DMS79 treated with DMSO at 0.1 percent for 48 hours (cell line): ENCODE measurements around the gene NUDT17.
A peak's percentile ranks its signal among the peaks of the same experiment; 100 is the strongest.
"Not testable (repeated sequence)": the region's sequence is repeated elsewhere in the genome, so short reads cannot be mapped to it uniquely, and the experiment has no call there.

Experiments used
- DNase-seq: peaks from one replicate; lab custom pipeline; 2025; lab: John Stamatoyannopoulos, UW

Gene NUDT17, protein sequence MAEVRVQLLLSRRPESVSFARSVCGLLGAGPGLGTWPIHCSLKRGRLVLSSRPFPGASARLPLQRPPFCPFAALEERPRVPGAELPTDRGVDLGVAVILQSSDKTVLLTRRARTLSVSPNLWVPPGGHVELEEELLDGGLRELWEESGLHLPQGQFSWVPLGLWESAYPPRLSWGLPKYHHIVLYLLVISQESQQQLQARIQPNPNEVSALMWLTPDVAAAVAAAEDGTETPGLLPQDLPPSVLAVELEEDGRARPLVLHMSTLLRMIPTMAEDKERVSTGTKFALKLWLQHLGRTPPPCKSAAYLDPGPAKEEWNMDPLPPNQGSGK

DNA sequence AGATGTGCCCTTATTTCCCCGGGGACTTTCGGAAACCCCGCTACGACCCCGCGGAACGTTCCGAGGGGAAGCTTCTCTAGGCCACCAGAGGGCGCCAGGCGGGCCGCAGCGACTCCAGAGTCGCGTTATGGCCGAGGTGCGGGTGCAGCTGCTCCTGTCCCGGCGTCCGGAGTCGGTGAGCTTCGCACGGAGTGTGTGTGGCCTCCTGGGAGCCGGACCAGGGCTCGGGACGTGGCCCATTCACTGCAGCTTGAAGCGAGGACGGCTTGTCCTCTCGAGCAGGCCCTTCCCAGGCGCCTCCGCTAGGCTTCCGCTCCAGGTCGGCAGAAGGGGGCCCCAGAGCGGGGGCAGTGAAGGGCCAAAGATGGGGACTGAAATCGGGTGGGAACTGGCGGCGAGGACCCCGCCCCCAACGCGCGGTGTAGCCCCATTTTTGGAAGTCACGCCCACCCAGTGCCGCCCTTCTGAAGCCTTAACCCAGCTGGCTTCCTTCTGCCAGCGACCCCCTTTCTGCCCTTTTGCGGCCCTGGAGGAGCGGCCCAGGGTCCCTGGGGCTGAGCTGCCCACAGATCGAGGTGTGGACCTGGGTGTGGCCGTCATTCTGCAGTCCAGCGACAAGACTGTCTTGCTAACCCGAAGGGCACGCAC lies at the start of gene NUDT17:
NUDT17 (plus strand) TSS at position 117 of the 648 bp plus-strand sequence; CDS start at position 128, 11 bp downstream.
- peak; percentile 51 for DNase-seq

DNA sequence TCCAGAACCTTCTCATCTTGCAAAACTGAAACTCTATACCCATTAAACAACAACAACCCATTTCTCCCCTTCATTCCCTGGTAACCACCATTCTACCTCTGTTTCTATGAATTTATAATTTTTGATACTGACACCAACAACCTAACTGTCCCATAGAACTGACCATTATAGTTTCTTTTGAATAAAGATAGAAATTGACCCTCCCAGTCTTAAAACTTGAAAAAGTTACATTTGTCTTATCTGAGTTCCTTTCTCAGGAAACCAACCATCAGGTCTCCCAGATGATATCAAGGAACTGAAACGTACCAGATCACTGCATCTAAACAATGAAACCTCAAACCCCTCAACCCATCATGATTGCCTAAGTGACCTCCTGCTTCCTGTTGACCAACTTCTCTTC lies 48.7 kb upstream of the NUDT17 start:
- DNase-seq = no peak

DNA sequence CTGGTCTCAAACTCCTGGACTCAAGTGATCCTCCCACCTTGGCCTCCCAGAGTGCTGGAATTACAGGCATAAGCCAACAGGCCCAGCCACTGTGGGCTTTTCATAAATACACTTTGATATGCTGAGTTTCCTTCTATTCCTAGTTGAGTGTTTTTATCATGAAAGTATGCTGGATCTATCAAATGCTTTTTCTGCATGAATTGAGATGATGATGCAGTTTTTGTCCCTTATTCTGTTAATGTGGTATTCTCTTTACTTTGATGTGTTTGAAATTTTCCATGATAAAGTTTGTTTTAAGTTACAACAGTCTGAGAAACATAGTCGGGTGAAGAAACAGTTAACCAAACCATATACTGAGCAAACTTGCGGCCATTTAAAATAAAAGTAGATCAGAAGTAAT lies 45.6 kb upstream of the NUDT17 start:
- no peak for DNase-seq

DNA sequence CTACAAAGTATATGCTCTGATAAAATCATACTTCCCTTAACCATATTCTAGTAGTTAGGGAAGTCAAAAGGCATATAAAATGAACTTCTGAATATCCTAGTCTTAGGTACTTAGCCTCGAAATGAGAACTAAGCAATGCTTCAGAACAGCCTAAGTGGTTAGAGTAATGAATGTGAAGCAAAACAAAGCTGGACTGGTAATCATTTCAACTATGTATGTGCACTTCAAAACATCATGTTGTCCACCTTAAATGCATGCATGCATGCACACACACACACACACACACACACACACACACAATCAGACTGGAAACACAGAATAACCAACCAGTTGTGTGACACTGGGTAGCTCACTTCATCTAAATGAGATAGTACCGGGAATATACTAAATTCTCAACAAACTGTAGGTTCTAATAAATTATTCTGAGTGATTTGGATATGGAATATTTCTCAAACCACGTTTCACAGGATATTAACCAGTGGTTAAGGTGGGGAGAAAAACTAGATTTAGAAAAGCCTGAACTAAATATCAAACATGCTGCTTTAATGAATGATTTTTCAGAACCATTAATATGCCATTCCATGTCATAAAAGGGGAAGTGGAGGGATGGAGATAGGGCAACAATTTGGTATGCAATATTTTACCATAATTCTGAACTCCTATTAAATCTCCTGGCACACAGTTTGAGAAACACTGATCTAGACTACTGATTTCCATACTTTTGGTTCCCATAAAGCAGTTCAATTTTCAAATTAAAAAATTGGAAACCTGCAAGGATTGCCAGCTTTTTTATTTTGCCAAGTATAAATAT lies 41.0 kb upstream of the NUDT17 start:
- DNase-seq = no peak

DNA sequence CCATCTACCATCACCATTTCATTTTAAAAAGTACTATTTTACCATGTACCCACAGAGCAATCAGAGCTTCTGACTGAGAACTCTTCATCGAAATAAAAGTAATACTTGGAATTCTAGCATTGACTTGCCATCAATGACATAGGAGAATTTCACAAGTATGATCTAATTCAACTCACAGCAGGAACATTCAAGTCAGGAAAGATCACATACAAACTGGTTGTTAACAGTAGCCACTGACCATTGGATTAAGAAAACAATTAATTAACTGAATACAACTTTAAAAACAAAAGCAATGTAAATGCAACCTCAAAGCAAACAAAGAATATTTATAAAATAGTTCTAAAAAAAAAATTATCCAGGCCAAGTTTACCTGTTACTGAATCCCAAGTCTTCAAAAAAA lies 40.4 kb upstream of the NUDT17 start:
- no peak for DNase-seq

DNA sequence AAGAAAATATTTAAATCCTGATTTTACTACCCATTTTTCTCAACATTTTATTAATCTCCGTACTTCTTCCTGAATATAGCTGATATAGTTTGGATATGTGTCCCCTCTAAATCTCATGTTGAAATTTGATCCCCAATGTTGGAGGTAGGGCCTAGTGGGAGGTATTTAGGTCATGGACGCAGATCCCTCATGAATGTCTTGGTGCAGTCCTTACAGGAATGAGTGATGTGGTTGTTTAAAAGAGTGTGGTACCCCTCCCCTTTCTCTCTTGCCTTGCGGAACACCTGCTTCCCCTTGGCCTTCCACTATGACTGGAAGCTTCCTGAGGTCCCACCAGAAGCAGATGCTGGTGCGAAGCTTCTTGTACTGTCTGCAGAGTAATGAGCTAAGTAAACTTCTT lies 39.0 kb upstream of the NUDT17 start:
- DNase-seq = no peak

DNA sequence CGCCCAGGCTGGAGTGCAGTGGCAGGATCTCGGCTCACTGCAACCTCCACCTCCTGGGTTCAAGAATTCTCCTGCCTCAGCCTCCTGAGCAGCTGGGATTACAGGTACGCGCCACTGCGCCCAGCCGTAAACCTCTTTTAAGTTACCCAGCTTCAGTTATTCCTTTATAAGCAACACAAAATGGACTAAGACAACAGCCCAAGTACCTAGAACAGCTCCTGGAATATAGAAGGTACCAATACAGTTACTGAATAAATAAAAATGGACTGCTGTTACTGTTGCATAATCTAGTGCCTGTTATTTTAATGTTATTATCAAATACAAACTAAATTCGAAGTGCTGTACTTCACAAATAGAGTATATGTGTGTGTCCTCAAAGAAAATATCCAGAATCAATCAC lies 38.6 kb upstream of the NUDT17 start:
- DNase-seq = no peak

DNA sequence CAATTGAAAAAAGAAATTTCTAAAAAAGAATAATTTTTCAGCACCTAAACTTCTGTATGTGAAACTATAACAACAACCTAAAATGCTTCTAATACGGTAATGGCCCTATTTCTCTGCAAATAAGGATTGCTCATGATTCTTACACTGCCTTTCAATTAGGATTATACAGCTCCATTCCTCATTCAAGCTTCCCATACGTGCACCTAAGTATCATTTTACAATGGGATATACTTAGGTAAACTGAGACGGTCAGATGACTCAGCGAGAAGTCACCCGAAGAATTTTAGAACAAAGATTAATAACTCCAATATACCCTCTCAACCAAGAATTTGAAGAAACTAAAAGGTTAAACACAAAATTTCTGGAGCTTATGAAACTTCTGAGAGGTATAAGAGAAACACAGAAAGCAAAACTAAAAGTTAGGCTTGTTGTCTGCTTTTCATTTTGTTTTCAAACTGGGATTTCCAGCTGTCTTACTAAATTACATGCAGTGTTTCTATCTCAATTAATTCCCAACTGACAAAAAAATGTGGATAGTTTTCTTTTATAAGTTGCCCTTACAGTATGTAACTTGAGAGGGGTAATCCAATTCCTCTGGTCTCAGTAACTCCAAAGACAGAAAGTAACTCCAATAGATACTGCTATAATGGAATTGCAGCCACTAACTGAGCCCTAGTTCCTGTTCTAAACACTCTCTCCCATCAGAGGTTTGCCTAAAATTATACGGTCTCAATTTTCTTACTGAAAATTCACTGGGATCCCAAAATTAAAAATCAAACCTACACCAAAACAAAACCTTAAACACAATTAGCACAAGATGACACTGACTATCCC lies 32.2 kb upstream of the NUDT17 start:
- not testable (repeated sequence) for DNase-seq

DNA sequence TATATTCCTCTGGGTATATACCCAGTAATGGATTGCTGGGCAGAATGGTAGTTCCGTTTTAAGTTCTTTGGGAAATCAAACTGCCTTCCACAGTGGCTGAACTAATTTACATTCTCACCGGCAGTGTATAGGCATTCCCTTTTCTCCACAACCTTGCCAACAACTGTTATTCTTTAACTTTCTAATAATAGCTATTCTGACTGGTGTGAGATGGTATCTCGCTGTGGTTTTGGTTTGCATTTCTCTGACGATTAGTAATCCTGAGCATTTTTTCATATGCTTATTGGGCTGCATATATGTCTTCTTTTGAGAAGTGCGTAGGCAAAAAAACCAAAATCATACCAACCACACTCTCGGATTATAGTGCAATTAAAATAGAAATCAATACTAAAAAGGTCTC lies 27.3 kb upstream of the NUDT17 start:
- DNase-seq = not testable (repeated sequence)

DNA sequence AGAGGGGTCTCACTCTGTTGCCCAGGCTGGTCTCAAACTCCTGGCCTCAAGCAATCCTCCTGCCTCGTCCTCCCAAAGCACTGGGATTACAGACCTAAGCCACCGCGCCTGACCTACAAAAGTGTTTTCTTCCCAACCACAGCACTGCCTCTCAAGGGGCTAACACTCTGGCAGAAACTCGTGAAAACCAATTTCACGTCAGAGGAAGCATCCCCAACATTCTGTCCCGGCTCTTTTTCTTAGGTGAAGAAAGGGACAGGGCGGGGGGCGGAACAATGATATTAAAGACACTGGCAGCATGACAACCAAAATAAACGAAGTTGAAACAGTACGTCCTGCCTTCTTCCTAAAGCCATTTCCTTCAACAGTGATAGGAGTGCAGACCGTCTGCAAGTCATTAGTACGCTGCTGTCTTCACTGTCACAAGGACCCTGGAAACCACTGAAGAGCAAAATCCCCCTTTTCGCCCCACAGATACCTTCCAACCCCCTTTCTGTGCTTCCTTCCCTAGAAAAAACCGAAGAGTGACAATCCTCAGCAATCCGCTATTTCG lies 22.6 kb upstream of the NUDT17 start:
- not testable (repeated sequence) for DNase-seq

DNA sequence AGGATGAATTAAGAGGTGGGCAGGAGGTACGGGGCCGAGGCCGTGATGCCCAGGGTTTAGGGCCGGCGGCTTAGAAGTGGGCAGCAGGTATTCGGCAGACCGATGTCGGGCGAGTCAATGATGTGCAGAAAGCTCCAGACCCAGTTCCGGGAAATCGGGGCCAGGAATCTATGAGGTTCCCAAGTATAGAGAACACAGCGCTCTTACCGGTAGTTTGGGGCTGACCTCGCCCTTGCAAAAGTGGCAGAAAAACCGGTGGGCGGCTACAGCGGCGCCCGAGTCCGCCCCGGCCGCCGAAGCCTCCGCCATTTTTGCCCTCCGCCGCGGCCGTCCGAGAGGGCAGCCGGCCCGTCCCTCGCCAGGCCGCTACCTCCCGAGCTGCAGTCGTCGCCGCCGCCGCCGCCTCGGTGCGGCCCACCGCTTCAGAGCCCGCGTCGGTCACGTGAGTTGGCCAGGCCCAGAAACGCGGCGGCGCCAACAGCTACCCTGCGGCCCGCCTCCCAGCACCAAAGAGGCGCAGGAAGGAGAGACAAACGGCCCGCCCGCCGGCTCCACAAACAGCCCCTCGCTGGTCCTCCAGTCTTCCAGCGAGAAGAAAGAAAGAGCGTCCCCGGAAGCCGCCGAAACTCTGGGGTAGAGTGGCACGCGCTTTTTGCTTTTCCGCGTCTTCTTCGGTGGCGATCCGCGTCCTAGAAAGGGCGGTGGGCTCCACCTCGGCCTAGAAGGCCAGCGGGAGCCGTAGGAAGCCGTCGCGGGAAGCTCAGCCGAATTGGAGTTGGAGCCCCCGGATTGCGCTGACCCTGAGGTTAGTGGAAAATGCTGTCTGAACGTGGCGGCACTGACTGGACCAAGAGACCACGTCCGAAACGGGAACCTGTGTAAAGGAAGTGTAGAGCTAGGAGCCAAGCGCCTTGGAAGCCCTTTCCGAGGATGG lies 21.6 kb upstream of the NUDT17 start, which contains the start of the genes POLR3C and RNF115:
POLR3C (plus strand) TSS at position 636 of the 934 bp plus-strand sequence. CDS start 1,577 bp downstream, outside the sequence.
RNF115 (minus strand) TSS at position 531 of the 934 bp plus-strand sequence; CDS start at position 309, 222 bp downstream.
- peak; percentile 89 for DNase-seq

DNA sequence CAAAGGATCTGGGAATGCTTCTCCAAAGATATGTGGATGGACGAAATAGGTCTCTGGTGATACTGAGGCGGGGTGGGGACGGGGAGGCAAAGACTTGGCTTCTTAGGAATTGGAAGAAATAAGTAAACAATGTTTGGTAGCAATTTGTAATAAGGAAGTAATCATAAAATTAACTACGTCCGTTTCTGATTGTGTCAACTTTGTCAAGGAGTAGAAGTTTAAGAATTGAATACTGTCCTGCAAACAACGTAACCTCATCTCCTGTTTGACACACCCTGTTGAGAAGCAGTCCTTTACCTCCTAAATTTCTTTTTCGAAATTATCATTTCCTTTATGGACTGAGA lies 21.0 kb upstream of the NUDT17 start:
- DNase-seq = peak; percentile 39

DNA sequence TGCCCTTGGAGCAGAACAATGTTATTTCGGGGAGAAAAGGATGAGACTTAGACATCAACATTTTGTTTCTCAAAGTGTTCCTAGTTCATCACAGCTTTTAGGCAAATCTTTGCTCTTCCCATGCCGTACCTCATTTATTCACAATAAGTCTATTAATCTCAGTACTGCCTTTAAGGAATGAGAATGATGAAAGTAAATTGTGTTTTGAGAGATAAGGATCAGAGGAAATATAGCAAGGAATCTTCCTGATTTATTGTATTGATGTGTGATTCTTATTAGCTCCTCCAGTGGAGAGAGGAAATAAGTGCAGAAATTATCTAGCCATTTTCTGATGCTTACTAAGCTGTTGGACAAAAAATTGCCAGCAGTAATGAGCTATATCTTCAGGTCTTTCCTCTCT lies 19.4 kb upstream of the NUDT17 start:
- no peak for DNase-seq

DNA sequence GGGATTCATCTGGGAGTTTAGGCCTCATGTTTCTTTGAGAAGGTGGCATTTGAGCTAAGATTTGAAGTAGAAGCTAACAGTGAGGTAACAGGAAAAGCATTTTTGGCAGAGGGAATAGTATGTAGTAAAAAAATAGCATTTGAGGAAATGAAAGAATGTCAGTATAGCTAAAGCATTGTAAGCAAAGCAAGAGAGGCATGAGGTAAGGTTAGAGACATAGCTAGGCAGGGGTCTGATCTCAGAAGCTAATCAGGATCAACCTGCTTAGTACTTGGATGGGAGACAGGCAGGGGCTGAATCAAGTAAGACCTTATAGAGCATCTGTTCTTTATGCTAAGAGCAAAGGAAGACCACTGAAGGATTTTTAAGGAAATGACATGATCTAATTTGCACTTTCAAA lies 17.5 kb upstream of the NUDT17 start:
- DNase-seq = no peak

DNA sequence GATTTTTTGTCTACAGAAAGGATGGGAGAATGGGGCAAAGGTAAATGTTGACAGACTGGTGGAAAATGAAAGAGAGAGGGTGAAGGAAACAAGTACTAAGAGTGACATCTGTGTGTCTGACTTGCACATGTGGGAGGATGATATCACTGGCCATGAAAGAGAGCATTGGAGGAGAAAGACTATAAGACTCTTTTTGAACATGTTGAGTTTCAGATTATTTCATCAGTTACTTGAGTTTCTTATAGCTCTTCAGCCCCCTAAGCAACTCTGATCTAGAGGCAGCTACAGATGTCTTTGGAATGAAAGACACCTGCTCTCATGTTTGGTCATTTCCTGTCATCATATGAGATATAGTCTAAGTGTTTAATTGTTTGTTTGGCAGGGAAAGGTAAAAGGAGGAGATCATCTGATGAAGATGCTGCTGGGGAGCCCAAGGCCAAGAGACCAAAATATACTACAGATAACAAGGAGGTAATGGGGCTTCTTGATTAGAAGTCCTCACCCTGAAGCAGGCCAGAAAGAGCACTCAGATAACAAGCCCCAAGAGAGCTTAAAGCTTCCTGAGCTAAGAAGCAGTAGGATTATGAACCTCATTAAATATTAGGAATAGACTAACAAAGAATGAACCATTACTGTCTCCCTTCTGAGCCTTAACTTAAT lies 16.9 kb upstream of the NUDT17 start:
- DNase-seq = no peak

DNA sequence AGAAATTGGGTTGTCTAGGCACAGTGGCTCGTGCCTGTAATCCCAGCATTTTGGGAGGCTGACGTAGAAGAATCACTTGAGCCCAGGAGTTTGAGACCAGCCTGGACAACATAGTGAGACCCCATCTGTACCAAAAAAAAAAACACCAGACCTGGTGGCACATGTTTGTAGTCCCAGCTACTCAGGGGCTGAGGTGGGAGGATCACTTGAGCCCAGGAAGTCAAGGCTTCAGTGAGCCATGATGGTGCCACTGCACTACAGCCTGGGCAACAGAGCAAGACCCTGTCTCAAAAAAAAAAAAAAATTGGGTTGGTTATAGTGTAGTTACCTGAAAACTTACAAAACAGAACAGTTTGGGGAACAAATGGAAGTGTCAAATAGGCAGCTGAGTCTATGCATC lies 14.6 kb upstream of the NUDT17 start:
- not testable (repeated sequence) for DNase-seq

DNA sequence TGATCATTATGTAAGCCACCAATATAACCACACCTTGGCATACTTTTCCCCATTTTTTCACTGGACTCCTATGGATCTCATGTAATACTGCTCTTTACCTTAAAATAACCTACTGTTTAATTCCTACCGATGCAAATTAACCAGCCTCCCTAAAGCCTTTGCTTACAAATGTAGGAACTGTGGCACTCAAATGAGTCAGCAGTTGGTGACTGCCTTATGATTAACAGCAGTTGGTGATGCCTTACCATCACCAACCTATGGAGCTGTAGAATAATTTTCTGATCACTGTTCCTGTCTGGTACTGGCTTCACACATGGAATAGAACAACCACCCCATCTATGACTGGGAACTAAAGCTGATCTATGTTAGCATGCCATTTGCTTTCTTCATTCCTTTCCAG lies 7.8 kb upstream of the NUDT17 start:
- DNase-seq = no peak

DNA sequence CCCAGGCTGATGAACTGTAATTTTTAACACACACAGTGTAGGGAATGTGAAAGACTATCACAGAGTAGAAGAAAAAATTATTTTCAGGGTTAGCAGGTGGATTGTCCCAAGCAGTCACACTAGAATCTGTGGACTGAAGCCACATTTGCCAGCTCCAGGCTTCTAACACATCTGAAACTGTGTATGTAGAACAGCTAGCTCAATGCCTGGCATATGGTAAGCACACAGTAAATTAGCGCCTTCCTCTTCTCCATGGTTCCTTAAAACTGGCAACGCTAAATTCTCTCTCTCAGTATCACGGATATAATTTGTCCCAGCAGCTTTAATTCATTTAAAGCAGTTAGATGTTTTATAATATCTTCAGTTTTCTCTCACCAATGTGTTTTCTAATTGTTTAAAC lies 2.4 kb upstream of the NUDT17 start:
- DNase-seq = no peak

DNA sequence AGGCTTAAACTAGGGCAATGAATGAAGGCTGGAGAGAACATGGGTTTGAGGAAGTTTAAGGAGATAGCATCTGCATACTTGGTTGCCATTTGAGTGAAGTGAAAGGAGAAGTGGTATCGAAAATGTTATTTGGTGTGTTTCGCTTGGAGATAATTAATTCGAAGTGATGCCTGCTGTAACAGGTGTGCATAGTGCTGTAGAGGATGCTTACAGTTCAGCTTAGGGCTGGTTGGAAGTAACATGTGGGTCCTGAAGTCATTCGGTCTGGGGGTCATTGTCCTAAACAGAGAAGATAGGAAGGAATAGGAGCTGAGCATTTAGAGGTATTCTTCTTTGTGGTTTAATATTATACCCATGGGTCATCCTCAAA lies 301 bp upstream of the NUDT17 start:
- DNase-seq = peak; percentile 41

DNA sequence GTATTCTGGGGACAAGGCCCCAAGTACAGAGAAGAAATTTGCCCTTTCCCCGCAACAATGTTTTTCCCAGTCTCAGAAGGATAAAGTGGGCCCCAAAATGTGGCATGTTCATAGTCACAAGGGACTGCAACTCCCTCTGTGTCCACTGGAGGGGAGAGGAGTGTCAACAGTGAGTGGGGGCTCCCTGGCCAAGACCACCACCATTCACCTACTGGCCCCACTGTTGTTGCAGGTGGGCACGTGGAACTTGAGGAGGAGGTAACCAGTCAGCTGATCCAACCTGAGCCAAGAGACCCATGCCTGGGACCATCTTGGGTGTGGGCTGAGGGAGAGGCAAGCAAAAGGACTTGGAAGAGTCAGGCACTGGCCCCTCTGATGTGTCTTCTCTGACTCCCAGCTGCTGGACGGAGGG lies 777 bp downstream of the NUDT17 start:
- no peak for DNase-seq
